Left lung (tissue), 10 donors: ENCODE data around the gene IKBKG. TPM values are rescaled to one million over a fixed set of nuclear protein-coding genes. Genes with fewer than 3 reads are reported as not detected.

Experiments used
- ATAC-seq: fragments of 200-7000 bp; cut with Tn5 transposase; one replicate; pipeline ENCODE4 v1.9.1; 2020; ENCODE audit warnings: moderate library complexity
- DNase-seq, 4 donors: peaks; one replicate each; pipeline ENCODE4 v3.0.0-alpha.2; 2013 to 2020
- H3K27ac ChIP-seq, 2 donors: fragments of 200-600 bp; sonication (generic) in 1 of 2; one replicate each; pipeline versions ENCODE4 v1.5.0 to v1.8.0; 2020 to 2021
- H3K27me3 ChIP-seq, 2 donors: fragments of 200-600 bp; sonication (generic) in 1 of 2; one replicate each; pipeline versions ENCODE4 v1.5.0 to v1.8.0; 2020 to 2021
- H3K36me3 ChIP-seq, 2 donors: fragments of 200-600 bp; sonication (generic) in 1 of 2; one replicate each; pipeline versions ENCODE4 v1.5.0 to v1.8.0; 2020 to 2021
- H3K4me1 ChIP-seq, 2 donors: fragments of 200-600 bp; one replicate each; pipeline ENCODE4 v1.8.0; 2021
- H3K4me3 ChIP-seq, 2 donors: fragments of 200-600 bp; sonication (generic) in 1 of 2; one replicate each; pipeline versions ENCODE4 v1.5.0 to v1.8.0; 2020 to 2021; ENCODE audit warnings: mild to moderate bottlenecking in 1 of 2
- H3K9me3 ChIP-seq, 2 donors: fragments of 200-600 bp; sonication (generic) in 1 of 2; one replicate each; pipeline versions ENCODE4 v1.5.0 to v1.8.0; 2020 to 2021
- intact Hi-C, 2 donors: fragments of 100-400 bp; cut with DNase I; formaldehyde crosslinking; loops; one replicate each; pipeline versions ENCODE4 v1.11.2 to v1.14.2; 2022
- polyA plus RNA-seq, 6 donors: library from polyadenylated mRNA; unstranded; fragments of 120-200 nt; gene quantifications; one replicate each; pipeline ENCODE4 v1.2.1, GENCODE V29; 2013; ENCODE audit not compliant: insufficient read length in 6 of 6
- total RNA-seq, 2 donors: library from RNA; stranded (reverse); fragmentation: NEBNext Ultra II Directional; extraction: Animal tissue kit (Norgen Biotek cat#: 25700); gene quantifications; one replicate each; pipeline ENCODE4 v1.2.1, GENCODE V29; 2021
- TF ChIP-seq, protein P1 (sequence below), 2 donors: fragments of 200-600 bp; sonication (generic) in 1 of 2; IDR thresholded peaks; one replicate each; pipeline versions ENCODE4 v1.5.0 to v1.8.0; 2021; ENCODE audit warnings: antibody characterized with exemption in 2 of 2
- donor health status: DM: no; HTN: yes; CAD: no.
- donor health status: DM: no; HTN: no; CAD: no.

Gene IKBKG
- total and polyA plus RNA-seq, 8 donors = 14.2 to 52.5 (median 17.4) TPM

GRCh38 chrX:154600759-154601374 is 53.4 kb downstream of the IKBKG start:
- intact Hi-C loops = no loop called here
- DNase-seq (peak in 1 of 4 donors; percentile 19), ATAC-seq (peak; percentile 18)
- Histone ChIP-seq H3K4me3 (no peak overlapping the region), H3K4me1 (no peaks in the 10 kb centered on the region), H3K27ac (no peak overlapping the region), H3K9me3 (no peaks in the 10 kb centered on the region), H3K36me3 (no peaks in the 10 kb centered on the region), H3K27me3 (no peaks in the 10 kb centered on the region)
- TF ChIP-seq, protein P1, sequence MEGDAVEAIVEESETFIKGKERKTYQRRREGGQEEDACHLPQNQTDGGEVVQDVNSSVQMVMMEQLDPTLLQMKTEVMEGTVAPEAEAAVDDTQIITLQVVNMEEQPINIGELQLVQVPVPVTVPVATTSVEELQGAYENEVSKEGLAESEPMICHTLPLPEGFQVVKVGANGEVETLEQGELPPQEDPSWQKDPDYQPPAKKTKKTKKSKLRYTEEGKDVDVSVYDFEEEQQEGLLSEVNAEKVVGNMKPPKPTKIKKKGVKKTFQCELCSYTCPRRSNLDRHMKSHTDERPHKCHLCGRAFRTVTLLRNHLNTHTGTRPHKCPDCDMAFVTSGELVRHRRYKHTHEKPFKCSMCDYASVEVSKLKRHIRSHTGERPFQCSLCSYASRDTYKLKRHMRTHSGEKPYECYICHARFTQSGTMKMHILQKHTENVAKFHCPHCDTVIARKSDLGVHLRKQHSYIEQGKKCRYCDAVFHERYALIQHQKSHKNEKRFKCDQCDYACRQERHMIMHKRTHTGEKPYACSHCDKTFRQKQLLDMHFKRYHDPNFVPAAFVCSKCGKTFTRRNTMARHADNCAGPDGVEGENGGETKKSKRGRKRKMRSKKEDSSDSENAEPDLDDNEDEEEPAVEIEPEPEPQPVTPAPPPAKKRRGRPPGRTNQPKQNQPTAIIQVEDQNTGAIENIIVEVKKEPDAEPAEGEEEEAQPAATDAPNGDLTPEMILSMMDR (IDR thresholded peaks at IDR 0.05) = no peak

GRCh38 chrX:154602226-154602625 is 54.8 kb downstream of the IKBKG start:
- Histone ChIP-seq H3K4me3 (no peak overlapping the region), H3K27ac (no peak overlapping the region), H3K9me3 (no peaks in the 10 kb centered on the region), H3K36me3 (no peaks in the 10 kb centered on the region), H3K27me3 (no peaks in the 10 kb centered on the region), H3K4me1 (no peaks in the 10 kb centered on the region)
- intact Hi-C loops = no loop called here
- DNase-seq (peak in 1 of 4 donors; percentile 28), ATAC-seq (no peak)
- TF ChIP-seq, protein P1 (IDR thresholded peaks at IDR 0.05) = no peak

DNA sequence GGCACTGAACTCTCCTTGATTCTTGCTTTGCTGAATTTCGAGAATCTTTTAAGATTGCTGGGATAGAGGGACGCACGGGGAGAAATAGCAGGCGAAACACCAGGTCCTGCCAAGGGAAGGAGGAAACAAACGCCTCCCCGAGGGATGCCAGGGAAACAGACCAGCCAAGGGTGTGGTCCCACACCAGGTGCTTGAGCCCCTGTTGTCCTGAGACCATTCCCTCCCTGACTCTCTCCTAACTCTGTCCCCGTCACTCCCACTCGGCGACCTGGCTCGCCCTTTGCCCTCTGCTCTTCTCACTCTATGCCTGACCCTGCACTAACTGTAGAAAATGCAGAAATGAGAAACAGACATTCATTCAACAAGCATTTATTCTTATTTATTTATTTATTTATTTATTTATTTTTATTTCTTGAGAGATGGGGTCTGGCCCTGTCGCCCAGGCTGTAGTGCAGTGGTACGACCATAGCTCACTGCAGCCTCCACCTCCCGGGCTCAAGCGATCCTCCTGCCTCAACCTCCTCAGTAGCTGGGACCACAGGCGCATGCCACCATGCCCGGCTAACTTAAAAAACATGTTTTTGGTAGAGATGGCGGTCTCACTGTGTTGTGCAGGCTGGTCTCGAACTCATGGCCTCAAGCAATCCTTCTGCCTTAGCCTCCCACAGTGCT is 55.5 kb downstream of the IKBKG start:
- TF ChIP-seq, protein P1 (IDR thresholded peaks at IDR 0.05) = no peak
- no peak for ATAC-seq
- Histone ChIP-seq H3K36me3 (no peaks in the 10 kb centered on the region), H3K4me1 (no peaks in the 10 kb centered on the region), H3K27ac (no peak overlapping the region), H3K27me3 (no peaks in the 10 kb centered on the region), H3K9me3 (no peaks in the 10 kb centered on the region), H3K4me3 (no peak overlapping the region)
- DNase-seq = no peak
- intact Hi-C loops = no loop called here

GRCh38 chrX:154603438-154604430 is 56.3 kb downstream of the IKBKG start:
- intact Hi-C loops = no loop called here
- Histone ChIP-seq H3K9me3 (no peaks in the 10 kb centered on the region), H3K27me3 (no peaks in the 10 kb centered on the region), H3K36me3 (no peaks in the 10 kb centered on the region), H3K27ac (no peak overlapping the region), H3K4me1 (no peaks in the 10 kb centered on the region), H3K4me3 (no peak overlapping the region)
- DNase-seq = peak in 1 of 4 donors; percentile 28
- TF ChIP-seq, protein P1 (IDR thresholded peaks at IDR 0.05) = no peak
- peak; percentile 65 for ATAC-seq

DNA sequence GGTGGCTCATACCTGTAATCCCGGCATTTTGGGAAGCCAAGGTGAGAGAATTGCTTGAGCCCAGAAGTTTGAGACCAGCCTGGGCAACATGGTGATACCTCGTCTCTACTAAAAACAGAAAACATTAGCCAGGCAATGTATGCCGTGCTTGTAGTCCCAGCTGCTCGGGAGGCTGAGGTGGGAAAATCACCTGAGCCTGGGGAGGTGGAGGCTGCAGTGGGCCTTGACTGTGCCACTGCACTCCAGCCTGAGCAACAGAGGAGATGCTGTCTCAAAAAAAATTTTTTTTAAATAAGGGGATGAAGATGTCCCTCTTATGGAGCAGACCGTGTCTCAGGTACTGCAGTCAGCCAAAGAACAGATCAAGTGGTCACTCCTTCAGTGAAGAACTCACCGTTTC is 58.1 kb downstream of the IKBKG start:
- TF ChIP-seq, protein P1 (IDR thresholded peaks at IDR 0.05) = no peak
- DNase-seq = no peak
- Histone ChIP-seq H3K27me3 (no peaks in the 10 kb centered on the region), H3K9me3 (no peaks in the 10 kb centered on the region), H3K27ac (no peak overlapping the region), H3K36me3 (no peaks in the 10 kb centered on the region), H3K4me1 (no peaks in the 10 kb centered on the region), H3K4me3 (no peak overlapping the region)
- intact Hi-C loops = no loop called here
- ATAC-seq = no peak
